ENCODE measurements around the gene FNIP2.

DNA sequence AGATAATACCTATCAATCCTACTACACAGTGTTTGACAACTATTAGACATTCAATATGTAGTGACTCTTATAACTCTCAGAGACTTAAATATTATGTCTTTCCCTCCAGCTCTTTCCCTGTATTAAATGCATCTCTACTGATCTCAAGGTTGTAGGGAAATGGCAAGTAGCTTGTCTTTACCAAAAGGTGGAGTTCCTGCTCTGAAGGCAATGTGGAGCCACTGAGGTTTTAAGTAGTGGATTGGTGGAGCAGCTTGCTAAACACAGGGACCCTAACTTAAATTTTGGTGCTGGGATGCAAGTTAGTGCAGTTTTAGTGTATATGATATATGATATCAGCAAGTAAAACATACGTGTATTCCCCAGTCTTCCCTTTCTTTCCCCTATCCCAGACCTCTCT, 13.1 kb downstream of the FNIP2 start:
- TF ChIP-seq, protein P1, sequence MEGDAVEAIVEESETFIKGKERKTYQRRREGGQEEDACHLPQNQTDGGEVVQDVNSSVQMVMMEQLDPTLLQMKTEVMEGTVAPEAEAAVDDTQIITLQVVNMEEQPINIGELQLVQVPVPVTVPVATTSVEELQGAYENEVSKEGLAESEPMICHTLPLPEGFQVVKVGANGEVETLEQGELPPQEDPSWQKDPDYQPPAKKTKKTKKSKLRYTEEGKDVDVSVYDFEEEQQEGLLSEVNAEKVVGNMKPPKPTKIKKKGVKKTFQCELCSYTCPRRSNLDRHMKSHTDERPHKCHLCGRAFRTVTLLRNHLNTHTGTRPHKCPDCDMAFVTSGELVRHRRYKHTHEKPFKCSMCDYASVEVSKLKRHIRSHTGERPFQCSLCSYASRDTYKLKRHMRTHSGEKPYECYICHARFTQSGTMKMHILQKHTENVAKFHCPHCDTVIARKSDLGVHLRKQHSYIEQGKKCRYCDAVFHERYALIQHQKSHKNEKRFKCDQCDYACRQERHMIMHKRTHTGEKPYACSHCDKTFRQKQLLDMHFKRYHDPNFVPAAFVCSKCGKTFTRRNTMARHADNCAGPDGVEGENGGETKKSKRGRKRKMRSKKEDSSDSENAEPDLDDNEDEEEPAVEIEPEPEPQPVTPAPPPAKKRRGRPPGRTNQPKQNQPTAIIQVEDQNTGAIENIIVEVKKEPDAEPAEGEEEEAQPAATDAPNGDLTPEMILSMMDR (IDR thresholded peaks at IDR 0.05): no peak
- no peak for TF ChIP-seq POLR2A (IDR thresholded peaks at IDR 0.05)

All from testis (tissue), 2 donors.